Measurements from ENCODE around the gene COX4I2.

Gene COX4I2

GRCh38 chr20:31684153-31685015 is 46.7 kb downstream of the COX4I2 start:
- H3K4me3 ChIP-seq (ENCODE audit: low read depth, low read length) = no peak overlapping the region; the same call in 1 of the 2 replicates
- TF ChIP-seq CTCF (IDR thresholded peaks at IDR 0.05; ENCODE audit: low read depth, low read length, missing control alignments) = no peak
- no peak for DNase-seq (ENCODE audit: low read depth)

GRCh38 chr20:31685853-31686643 is 48.3 kb downstream of the COX4I2 start:
- no peak for TF ChIP-seq CTCF (IDR thresholded peaks at IDR 0.05; ENCODE audit: low read depth, low read length, missing control alignments)
- peak overlapping the region; percentile 11; the same call in 1 of the 2 replicates for H3K4me3 ChIP-seq (ENCODE audit: low read depth, low read length)
- DNase-seq (ENCODE audit: low read depth) = no peak

- no peak for DNase-seq (ENCODE audit: low read depth)
- H3K4me3 ChIP-seq (ENCODE audit: low read depth, low read length) = no peak overlapping the region
- no peak for TF ChIP-seq CTCF (IDR thresholded peaks at IDR 0.05; ENCODE audit: low read depth, low read length, missing control alignments)
Measured at GRCh38 chr20:31687777-31688176, 50.1 kb downstream of the COX4I2 start.

GRCh38 chr20:31689141-31689540 is 51.4 kb downstream of the COX4I2 start:
- no peak for DNase-seq (ENCODE audit: low read depth)
- no peak overlapping the region for H3K4me3 ChIP-seq (ENCODE audit: low read depth, low read length)
- TF ChIP-seq CTCF (IDR thresholded peaks at IDR 0.05; ENCODE audit: low read depth, low read length, missing control alignments) = no peak

GRCh38 chr20:31690124-31690666 is 52.5 kb downstream of the COX4I2 start:
- TF ChIP-seq CTCF (IDR thresholded peaks at IDR 0.05; ENCODE audit: low read depth, low read length, missing control alignments) = no peak
- no peak overlapping the region for H3K4me3 ChIP-seq (ENCODE audit: low read depth, low read length)
- no peak for DNase-seq (ENCODE audit: low read depth)

- H3K4me3 ChIP-seq (ENCODE audit: low read depth, low read length) = no peak overlapping the region
- no peak for DNase-seq (ENCODE audit: low read depth)
- TF ChIP-seq CTCF (IDR thresholded peaks at IDR 0.05; ENCODE audit: low read depth, low read length, missing control alignments) = no peak
Measured at GRCh38 chr20:31691646-31692275, 54.0 kb downstream of the COX4I2 start.
